Muscle of leg (tissue), 11 donors: Measurements from ENCODE around the gene TAS2R1. TPM values are rescaled to one million over a fixed set of nuclear protein-coding genes. Genes with fewer than 3 reads are reported as not detected.

ENCODE experiments used
- DNase-seq: peaks from one replicate; pipeline ENCODE4 v3.0.0; 2013
- H3K27ac ChIP-seq: one replicate; pipeline ENCODE4 v1.5.1; 2013; ENCODE audit warnings: mild to moderate bottlenecking, low read length, control low read depth
- H3K27me3 ChIP-seq: one replicate; pipeline ENCODE4 v1.6.1; 2013; ENCODE audit warnings: low read length; ENCODE audit not compliant: control insufficient read depth, insufficient read depth
- H3K36me3 ChIP-seq: one replicate; pipeline ENCODE4 v1.6.1; 2013; ENCODE audit warnings: low read length; ENCODE audit not compliant: control insufficient read depth, insufficient read depth
- H3K4me1 ChIP-seq: one replicate; pipeline ENCODE4 v1.6.1; 2013; ENCODE audit warnings: low read length; ENCODE audit not compliant: control insufficient read depth, insufficient read depth
- H3K4me3 ChIP-seq: one replicate; pipeline ENCODE4 v1.5.1; 2013; ENCODE audit warnings: low read length, control low read depth
- H3K9me3 ChIP-seq: replicated peaks from 2 replicates; pipeline ENCODE4 v1.6.1; 2013; ENCODE audit warnings: low read depth, low read length; ENCODE audit not compliant: control insufficient read depth
- WGBS: methylation state at CpG from one replicate; pipeline ENCODE4 v1.1.5; 2013; ENCODE audit warnings: missing lambda C conversion rate; ENCODE audit not compliant: insufficient coverage; 5-methylcytosine and 5-hydroxymethylcytosine counted together
- polyA plus RNA-seq, 8 donors: library from polyadenylated mRNA; unstranded; fragments of 120-200 nt; gene quantifications; one replicate each; pipeline versions ENCODE4 v1.2.1 to v1.2.3, GENCODE V29; 2013; ENCODE audit warnings: inconsistent platforms in 1 of 8, low replicate concordance in 1 of 8; ENCODE audit not compliant: insufficient read length in 8 of 8, insufficient read depth in 1 of 8
- total RNA-seq: library from RNA; stranded (reverse); fragments of 120-200 nt; gene quantifications from one replicate; pipeline ENCODE4 v1.2.4, GENCODE V29; 2013

Gene TAS2R1
- total and polyA plus RNA-seq, 9 donors: 0.10 to 0.93 (median 0.32) TPM; not detected in 5

GRCh38 chr5:9653061-9653460, 22.9 kb upstream of the TAS2R1 start:
- 73% methylated on average over 4 of the region's 7 CpGs for WGBS
- no peak for DNase-seq
- Histone ChIP-seq H3K4me3 (no peak overlapping the region), H3K27ac (no peak overlapping the region), H3K4me1 (no peaks in the 10 kb centered on the region), H3K27me3 (no peaks in the 10 kb centered on the region), H3K9me3 (no peaks in the 10 kb centered on the region), H3K36me3 (no peaks in the 10 kb centered on the region)

GRCh38 chr5:9652295-9652694, 22.1 kb upstream of the TAS2R1 start:
- no CpG with 5 or more reads among the region's 3 CpGs for WGBS
- no peaks in the 10 kb centered on the region for H3K4me1 ChIP-seq
- no peaks in the 10 kb centered on the region for H3K36me3 ChIP-seq
- H3K4me3 ChIP-seq: no peak overlapping the region
- H3K27me3 ChIP-seq: no peaks in the 10 kb centered on the region
- no peak overlapping the region for H3K27ac ChIP-seq
- H3K9me3 ChIP-seq: no peaks in the 10 kb centered on the region
- no peak for DNase-seq

GRCh38 chr5:9646843-9647242, 16.7 kb upstream of the TAS2R1 start:
- no CpG with 5 or more reads among the region's 2 CpGs for WGBS
- DNase-seq: peak; percentile 22
- Histone ChIP-seq H3K27ac (no peak overlapping the region), H3K36me3 (no peaks in the 10 kb centered on the region), H3K4me1 (peaks cover 11% of the 10 kb centered on the region), H3K9me3 (no peaks in the 10 kb centered on the region), H3K4me3 (no peak overlapping the region), H3K27me3 (no peaks in the 10 kb centered on the region)

DNA sequence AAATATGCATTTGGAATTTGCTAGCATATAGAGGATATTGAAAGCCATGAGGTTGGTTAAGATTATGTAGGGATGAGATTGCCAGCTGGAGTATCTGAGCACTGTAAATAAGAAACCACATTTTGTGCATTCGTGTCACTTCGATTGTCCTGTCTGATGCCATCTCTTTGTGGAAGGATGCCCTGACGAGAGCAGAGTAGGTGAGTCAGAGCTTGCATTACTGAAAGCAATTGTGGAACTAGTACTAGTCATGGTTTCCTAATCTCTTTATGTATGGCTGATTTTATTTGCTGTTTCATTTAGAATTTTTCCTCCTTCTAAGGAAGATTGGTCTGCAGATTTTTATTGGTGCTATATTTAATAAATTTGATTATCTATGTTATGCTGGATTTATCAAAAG, 14.5 kb upstream of the TAS2R1 start:
- 100% methylated on average over 2 of the region's 3 CpGs for WGBS
- no peaks in the 10 kb centered on the region for H3K9me3 ChIP-seq

DNA sequence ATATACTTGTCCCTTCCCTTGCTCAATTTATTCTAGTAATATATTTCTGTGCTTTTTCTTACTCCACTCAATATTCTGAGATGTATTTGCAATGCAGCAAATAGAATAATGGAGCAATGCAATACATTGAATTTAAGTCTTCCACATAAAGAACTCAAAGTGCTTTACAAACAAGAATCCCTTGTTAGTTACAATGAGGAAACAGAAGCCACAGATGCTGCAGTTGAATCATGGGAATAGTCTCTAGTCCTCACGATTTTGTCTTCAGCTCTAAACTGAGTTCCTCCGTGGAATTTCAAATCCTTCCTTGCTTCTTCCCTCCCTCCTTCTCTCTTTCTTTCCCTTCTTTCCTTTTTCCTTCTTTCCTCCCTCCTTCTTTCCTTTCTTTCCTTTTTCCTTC, 12.5 kb upstream of the TAS2R1 start:
- Histone ChIP-seq H3K9me3 (peaks cover 6% of the 10 kb centered on the region), H3K27ac (no peak overlapping the region), H3K36me3 (no peaks in the 10 kb centered on the region), H3K4me1 (peaks cover 11% of the 10 kb centered on the region), H3K27me3 (no peaks in the 10 kb centered on the region), H3K4me3 (no peak overlapping the region)
- WGBS: 59% methylated on average over 2 of the region's 2 CpGs
- DNase-seq: no peak

More for the DNA sequence above, 14.5 kb upstream of the TAS2R1 start:
- H3K4me1 ChIP-seq: peaks cover 11% of the 10 kb centered on the region
- no peaks in the 10 kb centered on the region for H3K36me3 ChIP-seq
- H3K27ac ChIP-seq: no peak overlapping the region
- no peaks in the 10 kb centered on the region for H3K27me3 ChIP-seq
- H3K4me3 ChIP-seq: no peak overlapping the region
- DNase-seq: peak; percentile 29

DNA sequence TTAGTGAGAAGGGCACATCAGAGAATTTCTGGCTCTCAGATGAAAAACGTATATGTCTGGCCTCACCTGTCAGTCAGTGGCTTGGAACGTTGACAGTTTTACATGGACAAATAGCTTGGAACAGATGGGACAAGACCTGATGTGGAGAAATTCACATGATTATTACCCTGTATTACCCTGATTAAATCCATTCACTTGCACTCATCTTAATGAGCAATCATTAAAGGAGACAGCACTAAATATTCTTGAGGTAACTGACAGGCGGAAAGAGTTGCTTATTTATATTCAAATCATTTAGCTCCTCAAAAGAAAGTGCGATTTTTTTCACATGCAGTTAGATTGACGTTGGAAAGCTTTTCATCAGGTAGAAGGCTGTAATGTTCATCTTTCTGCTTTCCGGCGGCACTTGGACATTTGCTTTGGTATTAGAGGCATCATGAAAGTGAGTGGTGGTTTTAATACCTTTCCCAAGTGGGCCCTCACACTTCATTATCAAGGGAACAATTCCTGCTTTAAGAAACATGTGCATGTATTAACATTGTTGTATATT, 11.7 kb upstream of the TAS2R1 start:
- Histone ChIP-seq H3K4me3 (no peak overlapping the region), H3K4me1 (peaks cover 11% of the 10 kb centered on the region), H3K27ac (no peak overlapping the region), H3K9me3 (peaks cover 6% of the 10 kb centered on the region), H3K27me3 (no peaks in the 10 kb centered on the region), H3K36me3 (no peaks in the 10 kb centered on the region)
- no peak for DNase-seq
- no CpG with 5 or more reads among the region's 7 CpGs for WGBS

GRCh38 chr5:9632495-9632894, 2.3 kb upstream of the TAS2R1 start:
- Histone ChIP-seq H3K4me1 (no peaks in the 10 kb centered on the region), H3K9me3 (peaks cover 2% of the 10 kb centered on the region), H3K4me3 (no peak overlapping the region), H3K27ac (no peak overlapping the region), H3K36me3 (no peaks in the 10 kb centered on the region), H3K27me3 (no peaks in the 10 kb centered on the region)
- no CpG with 5 or more reads among the region's 2 CpGs for WGBS
- DNase-seq: no peak

GRCh38 chr5:9627541-9627940, 2.6 kb downstream of the TAS2R1 start:
- DNase-seq: no peak
- no peaks in the 10 kb centered on the region for H3K27me3 ChIP-seq
- H3K4me3 ChIP-seq: no peak overlapping the region
- H3K9me3 ChIP-seq: no peaks in the 10 kb centered on the region
- no peak overlapping the region for H3K27ac ChIP-seq
- H3K4me1 ChIP-seq: peaks cover 13% of the 10 kb centered on the region
- H3K36me3 ChIP-seq: no peaks in the 10 kb centered on the region
- WGBS: no CpG with 5 or more reads among the region's 5 CpGs

DNA sequence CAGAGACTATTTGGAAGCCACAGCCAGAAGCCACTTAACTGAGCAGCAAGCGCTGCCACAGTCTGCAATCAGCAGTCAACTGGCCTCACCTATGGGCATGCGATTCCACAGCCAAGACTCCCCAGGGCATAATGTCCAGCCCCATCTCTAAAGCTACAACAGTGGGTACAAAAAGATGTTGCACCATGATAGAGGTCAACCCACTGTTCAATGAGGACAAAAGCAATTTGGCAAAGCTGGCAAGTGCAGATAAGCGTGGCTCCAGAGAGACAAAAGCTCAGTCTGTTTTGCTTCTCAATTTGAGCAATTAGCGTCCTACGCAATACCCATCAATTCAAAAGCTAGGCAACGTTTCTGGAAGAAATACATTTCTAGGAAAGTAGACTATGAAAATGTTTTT, 3.2 kb downstream of the TAS2R1 start:
- 100% methylated on average over 2 of the region's 6 CpGs for WGBS
- Histone ChIP-seq H3K36me3 (no peaks in the 10 kb centered on the region), H3K9me3 (no peaks in the 10 kb centered on the region), H3K4me1 (peaks cover 13% of the 10 kb centered on the region), H3K27ac (no peak overlapping the region), H3K4me3 (no peak overlapping the region), H3K27me3 (no peaks in the 10 kb centered on the region)
- DNase-seq: no peak

- no peak overlapping the region for H3K4me3 ChIP-seq
- no peak for DNase-seq
- no peak overlapping the region for H3K27ac ChIP-seq
- H3K4me1 ChIP-seq: peaks cover 17% of the 10 kb centered on the region
- H3K27me3 ChIP-seq: no peaks in the 10 kb centered on the region
- H3K36me3 ChIP-seq: no peaks in the 10 kb centered on the region
- WGBS: 100% methylated on average over 1 of the region's 2 CpGs
- H3K9me3 ChIP-seq: no peaks in the 10 kb centered on the region
Observed at GRCh38 chr5:9625731-9626130, 4.4 kb downstream of the TAS2R1 start.

DNA sequence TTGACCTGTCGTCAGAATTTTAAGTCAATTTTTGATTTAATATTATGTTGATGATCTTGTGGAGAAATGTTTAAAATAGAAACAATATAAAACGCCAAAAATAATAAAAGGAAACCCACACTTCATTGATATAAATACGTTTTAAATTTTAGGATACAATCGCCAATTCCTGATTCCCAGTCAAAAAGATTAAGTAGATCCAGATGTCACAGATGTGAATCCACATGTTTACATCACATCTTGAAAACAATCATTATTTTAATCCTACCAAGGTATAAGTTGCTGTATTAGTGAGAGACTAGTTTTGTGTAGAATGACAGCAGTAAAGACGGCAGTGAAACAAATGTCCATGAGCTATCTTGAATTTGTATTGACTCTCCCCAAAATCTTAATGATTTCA, 4.9 kb downstream of the TAS2R1 start:
- peak; percentile 77 for DNase-seq
- Histone ChIP-seq H3K27me3 (no peaks in the 10 kb centered on the region), H3K9me3 (no peaks in the 10 kb centered on the region), H3K4me3 (no peak overlapping the region), H3K36me3 (no peaks in the 10 kb centered on the region), H3K4me1 (peaks cover 17% of the 10 kb centered on the region), H3K27ac (no peak overlapping the region)
- no CpG with 5 or more reads among the region's 5 CpGs for WGBS
